ENCODE measurements around the gene DDAH1. TPM values are rescaled to one million over a fixed set of nuclear protein-coding genes. Genes with fewer than 3 reads are reported as not detected.

The DDAH1 gene
- total RNA-seq, 1 experiment from 2014 or later, result 36.3 TPM

DNA sequence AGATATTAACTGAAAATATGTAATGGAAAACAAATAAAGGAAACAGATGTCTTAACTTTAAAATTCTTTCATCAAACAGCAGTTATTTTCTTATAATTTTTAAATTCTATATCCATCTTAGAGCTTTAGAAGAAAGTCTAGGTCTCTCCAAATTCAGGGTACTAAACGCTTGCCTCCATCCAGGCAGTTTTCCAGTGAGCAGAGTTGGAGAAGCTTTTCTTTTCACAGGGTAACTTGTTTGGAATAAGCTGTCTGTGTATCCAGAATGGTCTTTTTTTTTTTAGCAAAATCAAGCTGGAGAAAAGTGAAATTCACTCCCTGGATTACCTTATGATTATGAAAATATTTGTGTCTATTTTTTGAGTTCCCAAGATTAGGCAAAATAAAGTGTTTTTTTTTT lies 88.6 kb downstream of the DDAH1 start:
- TF ChIP-seq, protein P1, sequence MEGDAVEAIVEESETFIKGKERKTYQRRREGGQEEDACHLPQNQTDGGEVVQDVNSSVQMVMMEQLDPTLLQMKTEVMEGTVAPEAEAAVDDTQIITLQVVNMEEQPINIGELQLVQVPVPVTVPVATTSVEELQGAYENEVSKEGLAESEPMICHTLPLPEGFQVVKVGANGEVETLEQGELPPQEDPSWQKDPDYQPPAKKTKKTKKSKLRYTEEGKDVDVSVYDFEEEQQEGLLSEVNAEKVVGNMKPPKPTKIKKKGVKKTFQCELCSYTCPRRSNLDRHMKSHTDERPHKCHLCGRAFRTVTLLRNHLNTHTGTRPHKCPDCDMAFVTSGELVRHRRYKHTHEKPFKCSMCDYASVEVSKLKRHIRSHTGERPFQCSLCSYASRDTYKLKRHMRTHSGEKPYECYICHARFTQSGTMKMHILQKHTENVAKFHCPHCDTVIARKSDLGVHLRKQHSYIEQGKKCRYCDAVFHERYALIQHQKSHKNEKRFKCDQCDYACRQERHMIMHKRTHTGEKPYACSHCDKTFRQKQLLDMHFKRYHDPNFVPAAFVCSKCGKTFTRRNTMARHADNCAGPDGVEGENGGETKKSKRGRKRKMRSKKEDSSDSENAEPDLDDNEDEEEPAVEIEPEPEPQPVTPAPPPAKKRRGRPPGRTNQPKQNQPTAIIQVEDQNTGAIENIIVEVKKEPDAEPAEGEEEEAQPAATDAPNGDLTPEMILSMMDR (conservative IDR thresholded peaks at IDR 0.05), result no peak
- H3K9me3 ChIP-seq (ENCODE audit: control insufficient read depth, low read depth, low read length), result no peaks in the 10 kb centered on the region
- no peak overlapping the region for H2BK5ac ChIP-seq (ENCODE audit: insufficient read length, low read length)
- no peak overlapping the region for H3K27ac ChIP-seq (ENCODE audit: insufficient read length, low read depth, low read length)
- H3K27ac Mint-ChIP-seq, result no peak overlapping the region
- H3K79me2 ChIP-seq (ENCODE audit: insufficient read depth, low read length), result no peaks in the 10 kb centered on the region
- no peak overlapping the region for H3K14ac ChIP-seq (ENCODE audit: insufficient read depth, low read length)
- H2AK5ac ChIP-seq (ENCODE audit: insufficient read length, low read length), result no peak overlapping the region
- no CpG with 5 or more reads among the region's 1 CpG for WGBS (ENCODE audit: extremely low coverage, insufficient read length, low lambda C conversion rate)
- DNase-seq, result no peak
- no peak overlapping the region for H2BK20ac ChIP-seq (ENCODE audit: low read depth, low read length, poor library complexity, severe bottlenecking)
- no peak overlapping the region for H2AFZ ChIP-seq (ENCODE audit: low read length)
- no peak overlapping the region for H3K4me2 ChIP-seq (ENCODE audit: insufficient read depth, insufficient read length, low read length)
- peaks cover 9 to 18% of the 10 kb centered on the region in 2 experiments for H3K4me1 Mint-ChIP-seq
- H4K5ac ChIP-seq (ENCODE audit: insufficient read length, low read depth, low read length), result no peak overlapping the region
- H4K8ac ChIP-seq (replicated peaks; ENCODE audit: insufficient read length, low read depth, low read length), result no peak overlapping the region
- H3K79me1 ChIP-seq (ENCODE audit: insufficient read depth, low read depth, low read length, poor library complexity, severe bottlenecking), result no peaks in the 10 kb centered on the region
- H3K18ac ChIP-seq (ENCODE audit: insufficient read length, low read depth, low read length), result no peak overlapping the region
- H3K56ac ChIP-seq (ENCODE audit: insufficient read length, low read depth, low read length), result no peak overlapping the region
- H3T11ph ChIP-seq (ENCODE audit: low read length), result no peak overlapping the region
- 0 out of 2 replicates have a peak, but pooled peaks cover 4% of the 10 kb centered on the region for H3K4me1 ChIP-seq (ENCODE audit: insufficient read depth, low read length)
- H3K4me3 Mint-ChIP-seq, result no peak overlapping the region
- H3K27me3 ChIP-seq (ENCODE audit: insufficient read depth, low read length), result no peaks in the 10 kb centered on the region
- H3K4ac ChIP-seq (ENCODE audit: low read depth, low read length), result no peak overlapping the region
- no peaks in the 10 kb centered on the region for H4K20me1 ChIP-seq (ENCODE audit: control insufficient read depth, insufficient read depth, insufficient read length)
- H2BK120ac ChIP-seq (ENCODE audit: low read depth, low read length, poor library complexity, severe bottlenecking), result no peak overlapping the region
- no peaks in the 10 kb centered on the region for H3K23me2 ChIP-seq (ENCODE audit: insufficient read length, low read depth, low read length, poor library complexity, severe bottlenecking)
- no peak overlapping the region for H3K23ac ChIP-seq (ENCODE audit: insufficient read length, low read depth, low read length)
- H2BK15ac ChIP-seq (ENCODE audit: low read depth, low read length), result no peak overlapping the region
- no peaks in the 10 kb centered on the region for H3K36me3 Mint-ChIP-seq (ENCODE audit: insufficient read depth in 1 of 3, low read depth in 3 of 3)
- no peak overlapping the region for H2BK12ac ChIP-seq (ENCODE audit: insufficient read length, low read depth, low read length)
- H3K27me3 Mint-ChIP-seq (ENCODE audit: low read depth), result no peaks in the 10 kb centered on the region
- H3K9me3 Mint-ChIP-seq, result no peaks in the 10 kb centered on the region
- H4K91ac ChIP-seq (ENCODE audit: insufficient read length, low read depth, low read length), result no peak overlapping the region
- H3K9ac ChIP-seq (ENCODE audit: extremely low read depth, insufficient read length, low read length), result no peak overlapping the region

All from H9 (cell line).